HG03469 (cell line): Measurements from ENCODE around the gene ADGRA3.
"Not testable (repeated sequence)": the region's sequence is repeated elsewhere in the genome, so short reads cannot be mapped to it uniquely, and the experiment has no call there.

Experiments used
- ATAC-seq: cut with Tn5 transposase; IDR thresholded peaks from one replicate; pipeline ENCODE4 v1.9.1; 2021; ENCODE audit warnings: mild to moderate bottlenecking, moderate library complexity, moderate number of reproducible peaks; ENCODE audit not compliant: unreplicated experiment

Gene ADGRA3

GRCh38 chr4:22384154-22384553 lies 131.7 kb downstream of the ADGRA3 start:
- no peak for ATAC-seq

GRCh38 chr4:22382216-22382615 lies 133.7 kb downstream of the ADGRA3 start:
- not testable (repeated sequence) for ATAC-seq

- no peak for ATAC-seq
Measured at GRCh38 chr4:22372986-22373385, 142.9 kb downstream of the ADGRA3 start.

- no peak for ATAC-seq
Measured at GRCh38 chr4:22369901-22370562, 145.8 kb downstream of the ADGRA3 start.

GRCh38 chr4:22363787-22364186 lies 152.1 kb downstream of the ADGRA3 start:
- no peak for ATAC-seq

- ATAC-seq = no peak
Measured at GRCh38 chr4:22363036-22363435, 152.8 kb downstream of the ADGRA3 start.

GRCh38 chr4:22356987-22357596 lies 158.8 kb downstream of the ADGRA3 start:
- no peak for ATAC-seq

- no peak for ATAC-seq
Measured at GRCh38 chr4:22348410-22348809, 167.5 kb downstream of the ADGRA3 start.

GRCh38 chr4:22345678-22346077 lies 170.2 kb downstream of the ADGRA3 start:
- no peak for ATAC-seq

GRCh38 chr4:22345055-22345454 lies 170.8 kb downstream of the ADGRA3 start:
- ATAC-seq = no peak

- no peak for ATAC-seq
Measured at GRCh38 chr4:22343606-22344005, 172.3 kb downstream of the ADGRA3 start.

- ATAC-seq = no peak
Measured at GRCh38 chr4:22339491-22339890, 176.4 kb downstream of the ADGRA3 start.

GRCh38 chr4:22338796-22339195 lies 177.1 kb downstream of the ADGRA3 start:
- no peak for ATAC-seq
